Measurements from ENCODE around the gene KRT3.
"Not testable (repeated sequence)": the region's sequence is repeated elsewhere in the genome, so short reads cannot be mapped to it uniquely, and the experiment has no call there.

The KRT3 gene

DNA sequence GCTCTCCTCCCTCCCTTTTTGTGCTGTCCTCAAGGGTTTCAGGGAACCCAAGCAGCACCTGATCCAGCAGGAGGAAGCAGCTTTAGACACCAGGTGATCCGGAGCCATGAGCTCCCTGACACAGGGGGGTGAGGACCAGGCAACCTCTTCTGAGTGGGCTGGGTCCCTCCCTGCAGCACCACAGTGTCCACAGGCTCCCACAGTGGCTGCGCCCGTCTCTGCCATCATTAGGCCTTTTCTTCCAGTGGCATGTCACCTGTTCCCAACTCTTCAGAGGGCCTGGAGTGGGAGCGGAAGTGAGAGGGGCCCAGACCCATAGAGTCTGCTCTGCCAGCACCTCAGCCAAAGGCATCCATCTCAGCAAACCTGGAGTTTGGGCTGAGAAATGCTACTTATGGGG lies 18.4 kb downstream of the KRT3 start:
- no peak for DNase-seq

DNA sequence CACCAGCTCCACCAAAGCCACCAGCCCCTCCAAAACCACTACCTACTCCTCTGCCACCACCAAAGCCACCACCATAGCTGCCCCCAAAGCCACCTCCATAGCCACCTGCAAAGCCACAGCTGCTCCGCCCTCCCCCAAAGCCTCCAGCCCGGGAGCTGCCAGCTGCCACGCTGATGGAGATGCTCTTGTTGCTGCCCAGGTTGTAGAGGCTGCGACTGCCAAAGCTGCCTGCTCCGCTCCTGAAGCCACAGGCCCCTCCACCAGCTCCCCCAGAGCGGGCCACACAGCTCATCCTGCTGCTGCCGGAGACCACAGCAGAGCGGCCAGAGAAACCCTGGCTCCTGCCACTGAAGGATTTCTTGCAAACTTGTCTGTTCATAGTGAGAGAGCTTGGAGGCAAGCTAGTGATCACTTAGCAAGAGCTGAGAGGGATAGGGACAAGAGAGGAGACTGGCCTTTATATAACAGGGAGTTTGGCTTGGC lies 19.0 kb downstream of the KRT3 start, which contains the start of gene KRT76:
Gene KRT76 (minus strand): TSS at position 433 of the 483 bp plus-strand sequence. CDS start 54 bp downstream, at position 379.
- DNase-seq: no peak

DNA sequence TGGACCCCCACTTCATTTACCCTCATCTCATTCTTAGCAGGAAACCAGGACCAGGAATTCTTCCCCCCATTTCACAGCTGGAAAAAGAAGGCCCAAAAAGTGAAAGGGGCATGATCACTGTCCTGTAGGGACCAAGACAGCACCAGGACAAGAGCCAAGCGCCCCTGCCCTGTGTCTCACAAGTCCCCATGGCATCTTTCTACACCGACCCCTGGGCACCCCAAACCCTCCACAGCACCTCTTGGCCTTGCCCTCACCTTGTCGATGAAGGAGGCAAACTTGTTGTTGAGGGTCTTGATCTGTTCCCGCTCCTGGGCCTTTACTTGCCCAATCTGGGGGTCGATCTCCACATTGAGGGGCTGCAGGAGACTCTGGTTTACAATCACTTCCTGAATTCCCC lies 19.5 kb downstream of the KRT3 start:
- no peak for DNase-seq

DNA sequence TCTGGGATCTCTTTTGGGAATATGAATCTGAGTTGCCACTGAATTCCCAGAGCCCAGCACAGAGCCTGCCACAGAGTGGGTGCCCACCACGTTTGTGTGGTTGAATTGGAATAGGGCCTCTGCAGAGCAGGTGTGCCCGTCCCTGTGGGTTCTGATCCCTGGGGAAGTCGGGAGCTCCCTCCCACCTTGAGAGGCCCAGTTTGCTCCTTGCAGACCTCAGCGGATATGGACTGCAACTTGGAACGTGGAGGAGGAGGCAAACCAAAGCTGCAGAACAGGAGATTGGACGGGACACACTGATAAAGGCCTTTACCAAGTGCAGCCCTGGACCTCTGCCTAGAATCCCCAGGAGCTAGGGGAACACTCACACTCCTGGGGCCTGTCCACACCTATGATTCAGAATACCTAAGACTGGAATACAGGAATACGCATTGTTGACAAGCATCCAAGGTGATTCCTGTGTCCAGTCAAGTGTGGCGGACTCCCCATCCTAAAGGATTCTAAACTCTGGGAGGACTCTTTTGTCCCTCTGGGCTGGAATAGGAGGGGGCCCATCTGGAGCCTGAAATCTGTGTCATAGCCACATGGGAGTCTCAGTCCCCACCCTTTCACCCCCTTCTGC lies 21.2 kb downstream of the KRT3 start:
- no peak for DNase-seq

DNA sequence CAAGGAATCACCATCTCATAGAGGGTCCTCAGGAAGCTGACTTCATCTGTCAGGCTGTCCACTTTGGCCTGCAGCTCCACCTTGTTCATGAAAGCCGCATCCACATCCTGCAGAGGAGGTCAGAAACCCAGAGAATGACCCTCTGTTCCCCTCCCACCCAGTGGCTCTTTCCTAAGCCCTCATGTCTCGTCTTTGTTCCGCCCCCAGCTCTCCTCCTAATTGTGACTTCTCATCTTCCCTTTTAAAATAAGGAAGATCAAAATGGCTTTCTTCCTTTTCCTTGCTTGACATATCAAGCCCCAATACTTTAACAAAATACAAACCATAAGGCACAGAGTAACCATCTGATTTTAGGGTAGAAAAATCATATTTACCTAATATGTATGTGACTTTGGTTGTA lies 23.1 kb downstream of the KRT3 start:
- no peak for DNase-seq

DNA sequence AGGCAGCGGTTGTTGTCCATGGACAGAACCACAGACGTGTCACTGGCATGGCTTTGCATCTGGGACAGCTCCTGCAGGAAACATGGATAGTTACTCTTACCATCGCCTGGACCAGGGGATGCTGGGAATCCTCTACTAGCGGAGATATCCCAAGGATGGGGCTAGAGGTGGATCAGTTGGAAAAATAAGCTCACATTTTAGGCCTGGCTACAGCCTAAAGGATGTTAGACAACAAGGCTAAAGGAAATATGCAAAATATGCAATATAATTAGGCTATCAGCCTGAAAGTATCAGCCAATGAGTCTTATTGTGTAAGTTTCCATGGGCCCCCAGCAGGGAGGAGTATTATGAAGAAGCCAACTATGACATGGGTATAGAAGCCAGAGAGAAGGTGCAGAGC lies 23.7 kb downstream of the KRT3 start:
- no peak for DNase-seq

DNA sequence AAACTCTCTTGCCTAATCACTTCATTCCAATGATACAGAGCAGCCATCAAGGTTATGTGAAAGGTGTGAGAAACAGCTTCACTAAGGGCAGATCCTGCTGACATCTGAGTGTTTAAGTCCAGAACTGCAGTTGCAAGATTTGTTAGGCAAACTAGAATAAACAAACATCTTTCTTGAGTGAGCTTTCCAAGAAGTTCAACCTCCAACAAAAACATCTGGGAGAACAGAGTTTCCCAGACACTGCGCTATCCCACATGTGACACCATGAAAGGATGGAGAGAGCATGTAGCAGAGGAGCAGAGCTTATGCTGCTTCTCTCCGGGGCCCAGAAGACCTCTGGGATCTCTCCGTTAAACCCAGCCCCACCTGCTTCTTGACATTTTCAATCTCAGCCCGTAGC lies 24.4 kb downstream of the KRT3 start:
- no peak for DNase-seq

DNA sequence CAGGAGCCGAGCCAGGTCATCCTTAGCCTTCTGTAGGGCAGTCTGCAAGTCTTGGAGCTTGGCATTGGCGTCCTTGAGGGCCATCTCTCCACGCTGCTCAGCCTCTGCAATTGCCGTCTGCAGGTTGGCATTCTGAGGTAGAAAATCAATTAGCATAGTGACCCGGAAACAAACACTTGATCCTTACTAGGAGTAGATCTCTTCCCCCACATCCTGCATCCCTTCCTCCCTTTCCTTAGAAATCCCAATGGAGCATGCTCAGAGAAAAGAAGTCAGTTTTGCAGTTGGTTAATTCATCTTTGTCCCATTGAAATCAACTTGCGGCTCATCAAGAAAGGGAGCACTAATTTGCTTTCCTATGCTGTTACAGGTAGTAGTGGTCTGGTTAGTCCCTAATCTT lies 24.8 kb downstream of the KRT3 start:
- DNase-seq: no peak

DNA sequence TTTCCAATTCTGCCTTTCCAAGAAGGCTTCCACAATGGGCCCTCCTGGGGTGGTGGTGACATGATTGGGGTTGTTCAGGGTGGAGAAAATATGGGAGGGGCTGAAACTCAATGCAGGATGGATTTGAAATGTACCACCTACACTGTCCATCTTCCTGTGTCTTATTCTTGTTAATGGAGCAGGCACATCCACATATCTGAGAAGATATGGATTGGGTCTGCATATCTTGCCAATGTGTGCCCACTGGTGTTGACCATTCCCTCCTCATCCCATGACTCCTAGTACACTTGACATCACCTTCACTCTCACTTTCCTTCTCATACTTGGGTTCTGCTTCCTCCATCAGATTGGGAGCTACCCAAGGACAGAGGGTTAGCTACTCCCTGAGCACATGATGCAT lies 26.0 kb downstream of the KRT3 start:
- DNase-seq: no peak

DNA sequence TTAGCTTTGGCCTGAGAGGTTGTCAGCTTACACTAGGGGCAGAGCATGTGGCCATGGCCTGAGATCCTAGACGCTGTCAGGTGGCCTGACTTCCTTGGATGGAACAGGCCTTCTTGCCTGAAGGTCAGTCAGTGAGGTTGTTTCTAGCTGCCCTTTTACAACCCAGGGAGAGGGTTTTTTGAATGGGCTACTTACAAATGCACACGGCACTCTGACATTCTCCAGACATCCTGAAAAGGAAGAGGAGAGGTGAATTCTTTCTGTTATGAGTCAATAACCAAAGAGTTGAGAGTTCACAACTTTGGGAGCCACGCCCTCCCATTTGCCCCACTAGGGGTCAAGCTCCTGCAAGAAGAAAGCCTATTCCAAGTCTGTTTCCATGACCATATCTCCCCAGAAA lies 26.6 kb downstream of the KRT3 start:
- DNase-seq: no peak

DNA sequence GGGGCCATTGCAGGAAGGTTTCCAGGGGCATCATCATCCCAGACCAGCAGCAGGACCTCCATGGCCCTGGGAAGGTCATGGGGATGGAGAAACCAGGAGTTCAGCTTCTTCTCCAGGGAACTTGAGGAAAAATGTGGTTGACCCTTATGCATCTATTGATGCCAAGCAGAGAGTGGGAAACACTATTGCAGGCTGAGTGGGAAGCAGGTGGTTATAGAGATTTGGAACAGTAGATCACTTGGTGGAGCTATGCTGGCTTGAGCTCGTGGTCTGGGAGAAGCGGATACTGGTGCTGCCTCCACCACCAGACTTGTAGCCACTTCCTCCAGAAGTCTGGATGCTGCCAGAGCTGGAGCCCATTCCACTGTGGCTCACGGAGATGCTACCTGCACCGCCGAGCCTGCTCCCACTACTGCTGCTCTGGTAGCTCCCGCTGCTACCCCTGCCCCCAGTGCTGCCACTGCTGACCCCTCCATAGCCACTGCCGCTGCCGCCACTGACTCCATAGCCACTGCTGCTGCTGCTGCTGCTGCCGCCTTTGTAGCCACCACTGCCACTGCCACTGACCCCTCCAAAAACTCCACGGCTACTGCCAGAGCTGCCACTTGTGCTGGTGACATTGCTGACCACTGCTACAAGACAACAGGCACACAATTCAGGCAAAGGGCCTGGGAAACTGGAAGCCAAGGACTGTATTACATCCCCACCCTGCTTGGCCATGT lies 27.3 kb downstream of the KRT3 start:
- DNase-seq: no peak

DNA sequence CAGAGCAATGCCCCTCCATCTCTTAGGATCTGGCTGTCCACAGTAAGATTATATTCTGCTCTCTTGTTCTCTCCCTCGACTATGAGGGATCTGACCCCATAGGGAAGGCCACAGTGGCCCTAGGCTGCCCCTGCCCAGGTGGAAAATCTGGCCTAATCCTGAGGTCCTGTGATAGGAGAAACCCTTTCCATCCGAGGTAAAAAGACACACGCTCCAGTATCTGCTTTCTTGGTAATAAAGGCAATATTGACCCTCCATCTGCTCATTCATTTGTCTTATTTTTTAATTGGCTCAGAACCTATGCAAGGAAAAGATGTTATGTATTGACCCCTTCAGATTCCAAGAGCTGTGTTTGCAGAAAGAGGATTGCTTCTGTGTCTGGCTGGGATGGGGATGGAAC lies 28.5 kb downstream of the KRT3 start:
- no peak for DNase-seq

DNA sequence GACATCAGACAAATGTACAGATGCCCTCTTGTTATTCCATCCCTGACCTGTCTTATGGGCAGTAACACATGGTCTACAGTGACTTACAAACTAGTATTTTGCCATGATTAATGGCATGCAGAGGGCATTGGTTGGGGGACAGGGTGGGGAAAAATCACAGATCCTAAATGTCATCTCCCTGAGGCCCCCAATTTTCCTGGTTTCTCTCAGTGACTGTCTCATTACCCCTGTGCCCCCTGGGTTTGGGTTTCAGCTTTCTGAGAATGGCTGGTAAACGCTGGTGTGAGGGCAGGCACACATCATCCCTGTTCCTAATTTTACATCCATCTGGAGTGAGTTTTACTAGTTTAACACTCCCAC lies 28.9 kb downstream of the KRT3 start:
- no peak for DNase-seq

DNA sequence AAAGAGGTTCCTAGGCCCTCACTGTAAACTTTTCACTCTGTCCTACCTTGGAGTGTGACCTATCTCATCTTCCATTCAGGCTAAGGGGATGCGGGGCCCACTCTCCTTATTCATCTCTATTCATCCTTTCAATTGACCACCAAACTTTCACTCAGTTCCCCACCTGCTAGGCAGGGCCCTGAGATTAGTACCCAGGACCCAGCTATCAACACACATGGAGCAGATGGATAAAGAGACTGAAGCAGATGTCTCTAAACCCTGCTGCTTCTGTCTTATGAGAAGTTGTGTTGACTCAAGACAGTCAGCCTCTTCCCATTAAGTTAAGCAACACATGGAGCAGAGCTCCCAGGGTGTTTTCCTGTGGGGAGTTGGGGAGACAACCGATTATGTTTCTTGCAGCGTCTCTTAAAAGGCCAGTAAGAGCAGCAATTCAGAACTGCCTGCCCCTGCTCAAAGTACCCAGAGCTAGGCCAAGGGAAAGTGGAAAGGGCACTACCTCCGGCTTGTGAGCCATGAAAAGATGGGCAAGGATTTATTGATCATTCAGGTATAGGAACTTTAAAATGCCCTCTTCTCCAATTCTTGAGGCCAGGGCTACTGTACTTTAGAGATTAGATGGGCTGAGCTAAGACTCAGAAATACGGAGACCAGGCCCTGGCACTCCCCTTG lies 29.4 kb downstream of the KRT3 start:
- no peak for DNase-seq

DNA sequence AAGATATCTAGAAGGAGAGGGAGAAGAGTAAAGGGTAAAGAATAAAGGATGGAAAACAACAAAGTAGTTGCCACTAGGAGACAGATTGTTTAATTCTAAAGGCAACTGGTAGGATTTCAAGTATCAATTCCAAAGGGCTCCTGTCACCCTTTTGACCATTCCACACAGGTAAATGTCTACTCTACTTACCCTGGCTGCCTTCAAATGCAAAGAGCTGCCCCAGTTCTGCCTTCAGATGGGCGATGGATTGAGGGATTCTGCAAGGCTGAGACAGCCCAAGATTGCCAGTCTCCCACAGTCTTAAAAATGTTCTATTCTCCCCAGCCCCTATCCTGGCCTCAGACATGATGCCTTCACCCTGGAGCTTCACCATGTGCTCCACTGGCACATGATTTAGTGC lies 30.2 kb downstream of the KRT3 start:
- no peak for DNase-seq

DNA sequence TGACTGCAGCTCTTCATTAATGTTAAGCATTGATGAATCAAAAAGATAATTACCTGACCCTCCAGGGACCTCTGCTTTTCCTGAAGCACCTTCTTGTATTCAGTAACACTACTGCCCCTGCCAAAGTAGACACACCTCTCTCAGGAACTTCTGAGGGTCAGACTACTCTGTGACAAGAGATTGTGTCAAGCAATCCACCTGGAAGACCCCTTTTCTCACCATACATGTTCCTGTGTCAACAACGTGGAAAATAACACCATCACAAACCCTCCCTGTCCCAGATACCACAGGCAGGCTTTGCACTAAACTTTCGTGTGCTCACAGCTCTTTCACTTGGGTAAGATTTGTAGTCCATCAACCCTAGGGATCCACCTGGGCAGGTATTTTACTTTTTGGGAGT lies 31.9 kb downstream of the KRT3 start:
- DNase-seq: no peak

DNA sequence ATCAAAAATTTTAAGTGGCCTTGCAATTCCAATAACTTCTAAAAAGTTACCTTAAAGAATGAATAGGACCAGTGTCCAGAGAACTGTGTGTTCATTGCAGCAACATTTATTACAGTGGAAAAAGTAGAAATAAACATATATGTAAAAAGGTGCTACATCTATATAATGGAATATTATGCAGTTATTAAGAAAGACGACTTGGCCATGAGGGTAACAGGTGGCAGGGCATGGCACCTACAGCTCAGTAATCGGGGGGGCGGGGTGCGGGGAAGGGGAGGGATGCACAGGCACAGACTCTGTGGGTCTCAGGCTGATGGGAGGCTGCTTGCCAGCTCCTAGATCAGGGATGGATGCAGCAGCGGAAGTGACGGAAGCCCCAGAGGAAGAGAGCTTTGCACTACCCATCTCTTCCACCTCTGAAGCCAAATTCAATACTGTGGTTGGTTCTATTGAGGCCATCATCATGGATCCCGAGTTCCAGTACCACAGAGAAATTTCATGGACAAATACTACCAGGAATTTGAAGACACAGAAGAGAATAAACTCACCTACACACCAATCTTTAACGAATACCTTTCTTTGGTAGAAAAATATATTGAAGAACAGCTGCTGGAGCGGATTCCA lies 32.8 kb downstream of the KRT3 start:
- DNase-seq: no peak

DNA sequence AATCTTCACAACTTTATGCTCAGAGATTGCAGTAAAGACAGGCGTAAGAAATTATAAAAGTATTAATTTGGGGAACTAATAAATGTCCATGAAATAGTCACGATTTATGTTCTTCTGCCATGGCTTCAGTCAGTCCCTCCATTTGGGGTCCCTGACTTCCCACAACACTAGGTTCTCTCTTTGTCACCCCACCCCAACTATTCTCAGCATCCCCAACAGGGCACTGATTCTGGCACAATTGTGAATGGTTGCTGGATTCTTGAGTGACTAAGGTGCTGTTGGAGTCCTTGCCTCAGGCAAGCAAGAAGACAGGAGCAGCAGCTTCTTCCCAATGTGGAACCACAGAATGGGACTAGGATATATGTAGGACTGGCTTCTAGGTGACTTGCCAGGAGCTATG lies 34.1 kb downstream of the KRT3 start:
- DNase-seq: no peak

DNA sequence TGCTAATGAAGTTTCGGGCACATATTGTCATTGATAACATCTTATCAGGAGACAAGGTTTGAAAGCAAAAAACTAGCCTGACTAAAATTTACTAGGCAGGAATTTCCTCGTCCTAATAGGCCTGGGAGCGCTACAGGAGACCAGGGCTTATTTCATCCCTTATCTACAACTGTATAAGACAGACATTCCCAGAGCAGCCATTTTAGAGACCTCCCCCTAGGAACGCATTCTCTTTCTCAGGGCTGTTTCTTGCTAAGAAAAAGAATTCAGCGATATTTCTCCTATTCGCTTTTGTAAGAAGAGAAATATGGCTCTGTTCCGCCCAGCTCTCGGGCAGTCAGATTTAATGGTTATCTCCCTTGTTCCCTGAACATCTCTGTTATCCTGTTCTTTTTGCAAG lies 34.7 kb downstream of the KRT3 start:
- DNase-seq: not testable (repeated sequence)

DNA sequence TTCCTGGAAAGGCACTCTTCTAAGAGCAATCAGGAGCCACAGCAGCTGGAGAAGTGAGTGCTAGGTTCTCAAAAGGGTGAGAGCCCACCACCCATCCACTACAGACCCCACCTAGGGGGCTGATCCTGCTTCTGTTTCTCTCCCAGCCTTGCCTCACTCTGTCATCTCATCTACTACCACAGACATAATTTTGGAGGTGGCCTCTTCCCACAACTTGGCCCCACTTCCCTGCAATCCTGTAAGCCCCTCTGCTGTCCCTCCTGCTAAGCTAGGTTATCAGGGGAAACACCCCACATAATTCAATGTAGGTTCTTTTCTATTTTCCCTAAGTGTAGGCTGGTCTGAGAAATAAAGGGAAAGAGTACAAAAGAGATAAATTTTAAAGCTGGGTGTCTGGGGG lies 35.3 kb downstream of the KRT3 start:
- DNase-seq: no peak

DNA sequence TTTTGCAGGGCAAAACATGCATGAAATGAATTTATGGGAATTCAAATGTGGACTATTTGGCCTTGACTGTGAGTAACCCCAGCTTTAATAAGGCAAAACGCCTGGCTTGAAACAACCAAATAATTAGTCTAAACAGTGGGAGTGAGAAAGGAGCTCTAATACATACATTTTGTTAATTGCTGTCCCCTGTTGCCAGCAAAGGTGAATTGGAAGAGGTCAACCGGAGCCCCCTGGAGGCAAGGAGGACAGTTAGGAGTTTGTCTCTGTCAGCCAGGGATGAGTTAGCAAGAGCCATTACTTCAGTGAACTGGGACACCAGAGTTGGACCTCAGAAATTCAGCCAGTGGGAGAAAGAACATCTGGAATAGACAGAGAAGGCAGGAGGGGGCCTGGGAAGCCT lies 36.2 kb downstream of the KRT3 start:
- no peak for DNase-seq

DNA sequence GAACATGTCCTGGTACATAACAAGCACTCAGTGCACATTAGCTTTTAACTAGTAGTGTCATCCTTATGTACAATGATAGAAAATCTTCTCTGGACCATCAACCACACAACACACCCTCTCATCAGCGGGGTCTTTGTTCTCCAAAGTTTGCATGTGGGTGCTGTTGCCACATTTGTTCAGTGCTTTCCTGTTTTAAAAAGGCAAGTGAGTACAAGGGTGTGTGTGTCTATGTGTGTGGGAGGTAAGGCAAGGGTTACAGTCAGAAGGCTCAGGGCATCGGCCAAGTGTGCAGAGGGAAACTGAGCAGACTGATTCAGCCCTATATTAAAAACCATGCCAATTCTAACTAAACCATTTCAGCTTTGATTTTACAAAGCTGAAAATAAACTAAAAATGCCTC lies 36.7 kb downstream of the KRT3 start:
- no peak for DNase-seq

DNA sequence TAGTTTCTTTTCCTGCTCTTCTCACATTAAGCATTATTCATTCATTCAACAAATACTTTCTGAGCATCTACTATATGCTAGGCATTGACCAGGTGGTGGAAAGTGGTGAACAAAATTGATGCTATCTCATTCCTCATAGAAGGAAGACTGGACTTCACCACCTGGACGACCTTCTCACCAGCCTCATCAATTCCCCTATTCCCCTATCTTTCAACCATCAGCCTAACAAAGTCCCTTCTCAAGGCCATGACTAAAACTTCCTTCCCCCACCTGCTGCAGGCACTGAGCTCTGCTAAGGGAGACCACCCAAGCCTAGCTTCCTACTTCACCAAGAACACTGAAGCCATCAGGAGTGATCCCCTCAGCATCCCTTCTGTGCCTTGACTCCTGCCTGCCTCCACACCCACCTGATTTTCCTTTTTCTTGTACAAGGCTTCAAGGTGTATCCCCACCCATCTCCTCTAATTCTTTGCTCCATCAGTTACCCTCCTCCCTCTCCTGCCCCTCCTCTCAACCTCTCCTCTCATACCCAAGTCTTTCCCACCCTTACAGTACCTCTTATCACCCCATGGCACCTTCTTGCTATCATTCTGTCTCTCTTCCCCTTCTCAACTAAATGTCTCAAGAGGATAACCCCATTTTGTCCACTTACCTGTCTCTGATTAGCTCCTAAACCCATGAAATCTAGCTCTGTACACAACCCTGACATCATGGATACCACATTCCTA lies 38.3 kb downstream of the KRT3 start:
- no peak for DNase-seq

Data from activated effector memory CD4-positive, alpha-beta T cell treated with anti-CD3 and anti-CD28 coated beads, Interleukin-2, amount 50 U/mL, for 16 hours (primary cell).